GM21367 (cell line): ENCODE results near the gene RUSF1.

ENCODE experiments used
- ATAC-seq: cut with Tn5 transposase; IDR thresholded peaks from one replicate; pipeline ENCODE4 v1.9.1; 2021; ENCODE audit not compliant: unreplicated experiment

The RUSF1 gene

GRCh38 chr16:31471241-31471874 lies 36.8 kb downstream of the RUSF1 start:
- ATAC-seq: no peak

- no peak for ATAC-seq
These were observed 37.6 kb downstream of the RUSF1 start for GRCh38 chr16:31470615-31471014.

GRCh38 chr16:31467858-31468257 lies 40.3 kb downstream of the RUSF1 start:
- no peak for ATAC-seq

- no peak for ATAC-seq
These were observed 40.9 kb downstream of the RUSF1 start for GRCh38 chr16:31467151-31467773.

GRCh38 chr16:31466381-31466841 lies 41.8 kb downstream of the RUSF1 start:
- ATAC-seq: no peak

- ATAC-seq: no peak
These were observed 42.3 kb downstream of the RUSF1 start for GRCh38 chr16:31465788-31466370.

- ATAC-seq: no peak
These were observed 43.4 kb downstream of the RUSF1 start for GRCh38 chr16:31464781-31465260.

GRCh38 chr16:31464348-31464769 lies 43.8 kb downstream of the RUSF1 start:
- ATAC-seq: no peak

GRCh38 chr16:31461921-31462804 lies 46.0 kb downstream of the RUSF1 start:
- ATAC-seq: no peak

- no peak for ATAC-seq
These were observed 46.8 kb downstream of the RUSF1 start for GRCh38 chr16:31461201-31461920.

GRCh38 chr16:31460582-31461002 lies 47.6 kb downstream of the RUSF1 start:
- ATAC-seq: no peak

GRCh38 chr16:31459687-31460581 lies 48.3 kb downstream of the RUSF1 start:
- peak; percentile 63 for ATAC-seq

- peak; percentile 57 for ATAC-seq
These were observed 49.1 kb downstream of the RUSF1 start, which contains the start of gene ARMC5 for GRCh38 chr16:31458844-31459686. TSS of gene ARMC5 (plus strand) at chr16:31459501. CDS start at chr16:31459525, 24 bp downstream.

- ATAC-seq: peak; percentile 8
These were observed 49.9 kb downstream of the RUSF1 start for GRCh38 chr16:31458073-31458843.

- ATAC-seq: no peak
These were observed 51.2 kb downstream of the RUSF1 start for GRCh38 chr16:31456988-31457360.

- no peak for ATAC-seq
These were observed 52.4 kb downstream of the RUSF1 start for GRCh38 chr16:31455601-31456314.
